Upper lobe of left lung (tissue), 4 donors: Measurements from ENCODE around the gene CSNK1G2.

Experiments
- EP300 ChIP-seq, 4 donors: sonication (generic); formaldehyde crosslinking; IDR thresholded peaks; one replicate each; pipeline ENCODE4 v1.5.1; 2017; ENCODE audit warnings: antibody characterized with exemption in 4 of 4, control low read depth in 2 of 4
- TF ChIP-seq, protein P1 (sequence below), 6 experiments: fragments of 450-650 bp in 4 of 6; fragments of 200-600 bp in 2 of 6; sonication (generic) in 2 of 6; IDR thresholded peaks; one replicate each; pipeline ENCODE4 v1.5.1; 2016 to 2019; ENCODE audit warnings: antibody characterized with exemption in 6 of 6

GRCh38 chr19:1942078-1942933, 1.3 kb downstream of the CSNK1G2 start:
- TF ChIP-seq, protein P1, sequence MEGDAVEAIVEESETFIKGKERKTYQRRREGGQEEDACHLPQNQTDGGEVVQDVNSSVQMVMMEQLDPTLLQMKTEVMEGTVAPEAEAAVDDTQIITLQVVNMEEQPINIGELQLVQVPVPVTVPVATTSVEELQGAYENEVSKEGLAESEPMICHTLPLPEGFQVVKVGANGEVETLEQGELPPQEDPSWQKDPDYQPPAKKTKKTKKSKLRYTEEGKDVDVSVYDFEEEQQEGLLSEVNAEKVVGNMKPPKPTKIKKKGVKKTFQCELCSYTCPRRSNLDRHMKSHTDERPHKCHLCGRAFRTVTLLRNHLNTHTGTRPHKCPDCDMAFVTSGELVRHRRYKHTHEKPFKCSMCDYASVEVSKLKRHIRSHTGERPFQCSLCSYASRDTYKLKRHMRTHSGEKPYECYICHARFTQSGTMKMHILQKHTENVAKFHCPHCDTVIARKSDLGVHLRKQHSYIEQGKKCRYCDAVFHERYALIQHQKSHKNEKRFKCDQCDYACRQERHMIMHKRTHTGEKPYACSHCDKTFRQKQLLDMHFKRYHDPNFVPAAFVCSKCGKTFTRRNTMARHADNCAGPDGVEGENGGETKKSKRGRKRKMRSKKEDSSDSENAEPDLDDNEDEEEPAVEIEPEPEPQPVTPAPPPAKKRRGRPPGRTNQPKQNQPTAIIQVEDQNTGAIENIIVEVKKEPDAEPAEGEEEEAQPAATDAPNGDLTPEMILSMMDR (IDR thresholded peaks at IDR 0.05) = no peak
- TF ChIP-seq EP300 (IDR thresholded peaks at IDR 0.05) = peak in 1 of 4 donors; percentile 32
